ENCODE measurements around the gene OR7D2.

OR7D2 gene

GRCh38 chr19:9219489-9219888, 40.7 kb downstream of the OR7D2 start, which contains the start of gene OR7D4:
TSS of gene OR7D4 (minus strand) at chr19:9219589. CDS start at chr19:9214837, 4,752 bp downstream.
- DNase-seq: no peak
